GM18951 (cell line): Measurements from ENCODE around the gene SLFNL1.

Source experiments
- POLR2A ChIP-seq: IDR thresholded peaks from 4 replicates; pipeline ENCODE4 v1.6.1; 2011; ENCODE audit warnings: mild to moderate bottlenecking; ENCODE audit not compliant: insufficient read length, insufficient read depth; ENCODE audit errors: extremely low read depth
- in situ Hi-C: fragments of 300-500 bp; cut with MboI; formaldehyde crosslinking; loops from one replicate; pipeline ENCODE4 v1.12.0; 2022; ENCODE audit warnings: low sequenced_read_pairs, mixed read lengths, inconsistent platforms; ENCODE audit not compliant: unreplicated experiment

The SLFNL1 gene

GRCh38 chr1:40979241-40980067, 42.1 kb downstream of the SLFNL1 start, which contains the start of gene CTPS1:
TSS of gene CTPS1 (plus strand) at chr1:40979696. CDS start at chr1:40983291, 3,595 bp downstream.
- peak; percentile 93 for TF ChIP-seq POLR2A
- in situ Hi-C loops: no loop called here

GRCh38 chr1:40978886-40979240, 42.7 kb downstream of the SLFNL1 start:
- in situ Hi-C loops: no loop called here
- no peak for TF ChIP-seq POLR2A

GRCh38 chr1:40977716-40978115, 43.8 kb downstream of the SLFNL1 start:
- in situ Hi-C loops: no loop called here
- no peak for TF ChIP-seq POLR2A

GRCh38 chr1:40976952-40977690, 44.4 kb downstream of the SLFNL1 start:
- TF ChIP-seq POLR2A: no peak
- in situ Hi-C loops: no loop called here

- in situ Hi-C loops: no loop called here
- no peak for TF ChIP-seq POLR2A
Measured at GRCh38 chr1:40974945-40975344, 46.6 kb downstream of the SLFNL1 start.

- no peak for TF ChIP-seq POLR2A
- in situ Hi-C loops: no loop called here
Measured at GRCh38 chr1:40973912-40974311, 47.6 kb downstream of the SLFNL1 start.

- no peak for TF ChIP-seq POLR2A
- in situ Hi-C loops: no loop called here
Measured at GRCh38 chr1:40971966-40972365, 49.6 kb downstream of the SLFNL1 start.

GRCh38 chr1:40969445-40969844, 52.1 kb downstream of the SLFNL1 start:
- in situ Hi-C loops: no loop called here

GRCh38 chr1:40966417-40966816, 55.1 kb downstream of the SLFNL1 start:
- in situ Hi-C loops: no loop called here
- no peak for TF ChIP-seq POLR2A

More at GRCh38 chr1:40969445-40969844, 52.1 kb downstream of the SLFNL1 start:
- no peak for TF ChIP-seq POLR2A
